ENCODE measurements around the gene REV3L. TPM values are rescaled to one million over a fixed set of nuclear protein-coding genes. Genes with fewer than 3 reads are reported as not detected.

REV3L gene
- total and polyA plus RNA-seq, 4 donors = 3.8 to 17.7 (median 11.2) TPM

DNA sequence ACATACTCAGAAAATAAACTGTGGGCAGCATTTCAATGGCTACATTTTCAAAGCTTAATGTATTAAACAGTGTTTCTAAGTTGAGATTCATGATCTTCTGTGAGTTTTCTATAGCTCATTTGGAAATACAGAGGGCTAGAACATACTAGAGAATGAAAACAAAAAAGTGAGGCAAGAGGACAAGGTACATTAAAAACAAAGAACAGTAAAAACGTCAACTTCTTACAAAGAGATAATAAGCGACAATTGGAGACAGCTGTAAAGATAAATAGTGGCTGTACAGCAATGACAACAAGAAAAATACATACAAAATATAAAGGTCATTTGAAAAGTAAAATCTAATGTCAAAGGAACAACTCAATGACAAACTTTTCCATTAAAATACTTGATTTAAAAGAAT lies 94.3 kb downstream of the REV3L start:
- H3K36me3 ChIP-seq (ENCODE audit: control insufficient read depth in 4 of 4, insufficient read depth in 3 of 4, low read depth in 1 of 4, low read length in 3 of 4) = peaks cover 0 to 21% (median 10%) of the 10 kb centered on the region in 4 donors
- peaks cover 0 to 2% (median 0%) of the 10 kb centered on the region in 4 donors for H3K4me1 ChIP-seq (ENCODE audit: control insufficient read depth in 4 of 4, insufficient read depth in 4 of 4, low read length in 3 of 4)
- no peak overlapping the region for H3K27ac ChIP-seq (ENCODE audit: low read depth in 1 of 2, low read length in 2 of 2)

DNA sequence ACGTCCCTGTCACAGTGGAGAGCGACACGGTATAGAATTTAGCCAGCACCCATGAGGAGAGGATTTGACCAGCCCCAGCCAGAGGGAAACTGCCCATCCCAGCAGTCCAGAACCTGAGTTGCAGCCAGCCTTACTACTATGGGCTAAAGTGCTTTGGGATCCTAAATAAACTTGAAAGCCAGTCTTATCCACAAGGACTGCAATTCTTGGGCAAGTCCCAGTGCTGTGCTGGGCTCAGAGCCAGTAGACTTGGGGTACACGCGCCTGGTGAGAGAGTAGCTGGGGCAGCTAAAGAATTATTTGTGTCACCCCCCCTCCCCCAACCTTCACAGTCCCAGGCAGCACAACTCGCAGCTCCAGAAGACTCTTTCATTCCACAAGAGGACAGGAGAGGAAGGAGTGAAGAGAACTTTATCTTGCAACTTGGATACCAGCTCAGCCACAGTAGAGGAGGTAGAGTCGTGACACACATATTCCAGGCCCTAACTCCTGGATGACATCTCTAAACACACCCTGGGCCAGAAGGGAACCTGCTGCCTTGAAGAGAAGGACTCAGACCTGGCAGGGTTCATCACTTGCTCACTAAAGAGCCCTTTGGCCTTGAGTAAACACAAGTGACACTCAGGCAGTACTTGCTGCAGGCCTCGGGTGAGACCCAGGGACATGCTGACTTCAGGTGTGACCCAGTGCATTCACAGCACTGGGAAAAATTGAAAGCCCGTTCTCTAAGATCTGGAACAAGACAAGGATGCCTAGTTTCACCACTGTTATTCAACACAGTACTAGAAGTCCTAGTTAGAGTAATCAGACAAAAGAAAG lies 100.3 kb downstream of the REV3L start:
- TF ChIP-seq GABPA (IDR thresholded peaks at IDR 0.05 in 1 of 2, conservative IDR thresholded peaks at IDR 0.05 in 1 of 2) (no peak), RAD21 (IDR thresholded peaks at IDR 0.05) (no peak), HNF4A (conservative IDR thresholded peaks at IDR 0.05) (no peak), EGR1 (IDR thresholded peaks at IDR 0.05; ENCODE audit: low read depth in 2 of 2) (no peak), FOXA1 (IDR thresholded peaks at IDR 0.05) (no peak), NR2F2 (IDR thresholded peaks at IDR 0.05) (no peak), SP1 (IDR thresholded peaks at IDR 0.05) (no peak), YY1 (IDR thresholded peaks at IDR 0.05) (no peak), TAF1 (conservative IDR thresholded peaks at IDR 0.05) (no peak), FOXA2 (IDR thresholded peaks at IDR 0.05) (no peak), HNF4G (IDR thresholded peaks at IDR 0.05) (no peak)
- TF ChIP-seq, protein P1, sequence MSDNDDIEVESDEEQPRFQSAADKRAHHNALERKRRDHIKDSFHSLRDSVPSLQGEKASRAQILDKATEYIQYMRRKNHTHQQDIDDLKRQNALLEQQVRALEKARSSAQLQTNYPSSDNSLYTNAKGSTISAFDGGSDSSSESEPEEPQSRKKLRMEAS (IDR thresholded peaks at IDR 0.05) = no peak
- TF ChIP-seq, protein P2, sequence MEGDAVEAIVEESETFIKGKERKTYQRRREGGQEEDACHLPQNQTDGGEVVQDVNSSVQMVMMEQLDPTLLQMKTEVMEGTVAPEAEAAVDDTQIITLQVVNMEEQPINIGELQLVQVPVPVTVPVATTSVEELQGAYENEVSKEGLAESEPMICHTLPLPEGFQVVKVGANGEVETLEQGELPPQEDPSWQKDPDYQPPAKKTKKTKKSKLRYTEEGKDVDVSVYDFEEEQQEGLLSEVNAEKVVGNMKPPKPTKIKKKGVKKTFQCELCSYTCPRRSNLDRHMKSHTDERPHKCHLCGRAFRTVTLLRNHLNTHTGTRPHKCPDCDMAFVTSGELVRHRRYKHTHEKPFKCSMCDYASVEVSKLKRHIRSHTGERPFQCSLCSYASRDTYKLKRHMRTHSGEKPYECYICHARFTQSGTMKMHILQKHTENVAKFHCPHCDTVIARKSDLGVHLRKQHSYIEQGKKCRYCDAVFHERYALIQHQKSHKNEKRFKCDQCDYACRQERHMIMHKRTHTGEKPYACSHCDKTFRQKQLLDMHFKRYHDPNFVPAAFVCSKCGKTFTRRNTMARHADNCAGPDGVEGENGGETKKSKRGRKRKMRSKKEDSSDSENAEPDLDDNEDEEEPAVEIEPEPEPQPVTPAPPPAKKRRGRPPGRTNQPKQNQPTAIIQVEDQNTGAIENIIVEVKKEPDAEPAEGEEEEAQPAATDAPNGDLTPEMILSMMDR (IDR thresholded peaks at IDR 0.05; ENCODE audit: low read depth, low read length, missing input control) = no peak
- TF ChIP-seq, protein P3, sequence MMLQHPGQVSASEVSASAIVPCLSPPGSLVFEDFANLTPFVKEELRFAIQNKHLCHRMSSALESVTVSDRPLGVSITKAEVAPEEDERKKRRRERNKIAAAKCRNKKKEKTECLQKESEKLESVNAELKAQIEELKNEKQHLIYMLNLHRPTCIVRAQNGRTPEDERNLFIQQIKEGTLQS (IDR thresholded peaks at IDR 0.05) = no peak
- TF ChIP-seq, protein P4, sequence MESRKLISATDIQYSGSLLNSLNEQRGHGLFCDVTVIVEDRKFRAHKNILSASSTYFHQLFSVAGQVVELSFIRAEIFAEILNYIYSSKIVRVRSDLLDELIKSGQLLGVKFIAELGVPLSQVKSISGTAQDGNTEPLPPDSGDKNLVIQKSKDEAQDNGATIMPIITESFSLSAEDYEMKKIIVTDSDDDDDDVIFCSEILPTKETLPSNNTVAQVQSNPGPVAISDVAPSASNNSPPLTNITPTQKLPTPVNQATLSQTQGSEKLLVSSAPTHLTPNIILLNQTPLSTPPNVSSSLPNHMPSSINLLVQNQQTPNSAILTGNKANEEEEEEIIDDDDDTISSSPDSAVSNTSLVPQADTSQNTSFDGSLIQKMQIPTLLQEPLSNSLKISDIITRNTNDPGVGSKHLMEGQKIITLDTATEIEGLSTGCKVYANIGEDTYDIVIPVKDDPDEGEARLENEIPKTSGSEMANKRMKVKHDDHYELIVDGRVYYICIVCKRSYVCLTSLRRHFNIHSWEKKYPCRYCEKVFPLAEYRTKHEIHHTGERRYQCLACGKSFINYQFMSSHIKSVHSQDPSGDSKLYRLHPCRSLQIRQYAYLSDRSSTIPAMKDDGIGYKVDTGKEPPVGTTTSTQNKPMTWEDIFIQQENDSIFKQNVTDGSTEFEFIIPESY (IDR thresholded peaks at IDR 0.05) = no peak
- TF ChIP-seq, protein P5, sequence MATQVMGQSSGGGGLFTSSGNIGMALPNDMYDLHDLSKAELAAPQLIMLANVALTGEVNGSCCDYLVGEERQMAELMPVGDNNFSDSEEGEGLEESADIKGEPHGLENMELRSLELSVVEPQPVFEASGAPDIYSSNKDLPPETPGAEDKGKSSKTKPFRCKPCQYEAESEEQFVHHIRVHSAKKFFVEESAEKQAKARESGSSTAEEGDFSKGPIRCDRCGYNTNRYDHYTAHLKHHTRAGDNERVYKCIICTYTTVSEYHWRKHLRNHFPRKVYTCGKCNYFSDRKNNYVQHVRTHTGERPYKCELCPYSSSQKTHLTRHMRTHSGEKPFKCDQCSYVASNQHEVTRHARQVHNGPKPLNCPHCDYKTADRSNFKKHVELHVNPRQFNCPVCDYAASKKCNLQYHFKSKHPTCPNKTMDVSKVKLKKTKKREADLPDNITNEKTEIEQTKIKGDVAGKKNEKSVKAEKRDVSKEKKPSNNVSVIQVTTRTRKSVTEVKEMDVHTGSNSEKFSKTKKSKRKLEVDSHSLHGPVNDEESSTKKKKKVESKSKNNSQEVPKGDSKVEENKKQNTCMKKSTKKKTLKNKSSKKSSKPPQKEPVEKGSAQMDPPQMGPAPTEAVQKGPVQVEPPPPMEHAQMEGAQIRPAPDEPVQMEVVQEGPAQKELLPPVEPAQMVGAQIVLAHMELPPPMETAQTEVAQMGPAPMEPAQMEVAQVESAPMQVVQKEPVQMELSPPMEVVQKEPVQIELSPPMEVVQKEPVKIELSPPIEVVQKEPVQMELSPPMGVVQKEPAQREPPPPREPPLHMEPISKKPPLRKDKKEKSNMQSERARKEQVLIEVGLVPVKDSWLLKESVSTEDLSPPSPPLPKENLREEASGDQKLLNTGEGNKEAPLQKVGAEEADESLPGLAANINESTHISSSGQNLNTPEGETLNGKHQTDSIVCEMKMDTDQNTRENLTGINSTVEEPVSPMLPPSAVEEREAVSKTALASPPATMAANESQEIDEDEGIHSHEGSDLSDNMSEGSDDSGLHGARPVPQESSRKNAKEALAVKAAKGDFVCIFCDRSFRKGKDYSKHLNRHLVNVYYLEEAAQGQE (IDR thresholded peaks at IDR 0.05) = no peak
- Histone ChIP-seq H3K27me3 (ENCODE audit: control insufficient read depth in 4 of 4, insufficient read depth in 4 of 4, low read length in 3 of 4) (no peaks in the 10 kb centered on the region), H3K27ac (ENCODE audit: low read depth in 1 of 2, low read length in 2 of 2) (no peak overlapping the region), H3K9me3 (ENCODE audit: control insufficient read depth in 4 of 4, low read length in 3 of 4) (no peaks in the 10 kb centered on the region), H3K4me1 (ENCODE audit: control insufficient read depth in 4 of 4, insufficient read depth in 4 of 4, low read length in 3 of 4) (peaks cover 0 to 2% (median 0%) of the 10 kb centered on the region in 4 donors), H3K36me3 (ENCODE audit: control insufficient read depth in 4 of 4, insufficient read depth in 3 of 4, low read depth in 1 of 4, low read length in 3 of 4) (peaks cover 0 to 34% (median 18%) of the 10 kb centered on the region in 4 donors), H3K4me3 (ENCODE audit: low read depth in 1 of 3, low read length in 3 of 3) (no peak overlapping the region), H3K9ac (ENCODE audit: low read depth in 1 of 2, low read length in 2 of 2) (no peak overlapping the region)
- no peak for DNase-seq (ENCODE audit: low spot score)
- 92% methylated on average over 9 of the region's 9 CpGs for WGBS

More for the DNA sequence above, 94.3 kb downstream of the REV3L start:
- no peak for TF ChIP-seq RXRA (IDR thresholded peaks at IDR 0.05)
- no peak for TF ChIP-seq SP1 (IDR thresholded peaks at IDR 0.05)
- TF ChIP-seq HNF4G (IDR thresholded peaks at IDR 0.05) = no peak
- no peak for TF ChIP-seq FOXA2 (IDR thresholded peaks at IDR 0.05)
- peak in 1 of 2 donors; percentile 21 for TF ChIP-seq HNF4A (conservative IDR thresholded peaks at IDR 0.05)
- 57% methylated on average over 2 of the region's 2 CpGs for WGBS
- H3K9me3 ChIP-seq (ENCODE audit: control insufficient read depth in 4 of 4, low read length in 3 of 4) = no peaks in the 10 kb centered on the region
- no peak overlapping the region for H3K9ac ChIP-seq (ENCODE audit: low read depth in 1 of 2, low read length in 2 of 2)
- H3K4me3 ChIP-seq (ENCODE audit: low read depth in 1 of 3, low read length in 3 of 3) = no peak overlapping the region
- H3K27me3 ChIP-seq (ENCODE audit: control insufficient read depth in 4 of 4, insufficient read depth in 4 of 4, low read length in 3 of 4) = no peaks in the 10 kb centered on the region
- no peak for DNase-seq (ENCODE audit: low spot score)
